GM18861 (cell line): ENCODE measurements around the gene OTUD1.
A peak's percentile ranks its signal among the peaks of the same experiment; 100 is the strongest.

Experiments used
- ATAC-seq: cut with Tn5 transposase; IDR thresholded peaks from one replicate; pipeline ENCODE4 v1.9.1; 2021; ENCODE audit not compliant: unreplicated experiment

Gene OTUD1

DNA sequence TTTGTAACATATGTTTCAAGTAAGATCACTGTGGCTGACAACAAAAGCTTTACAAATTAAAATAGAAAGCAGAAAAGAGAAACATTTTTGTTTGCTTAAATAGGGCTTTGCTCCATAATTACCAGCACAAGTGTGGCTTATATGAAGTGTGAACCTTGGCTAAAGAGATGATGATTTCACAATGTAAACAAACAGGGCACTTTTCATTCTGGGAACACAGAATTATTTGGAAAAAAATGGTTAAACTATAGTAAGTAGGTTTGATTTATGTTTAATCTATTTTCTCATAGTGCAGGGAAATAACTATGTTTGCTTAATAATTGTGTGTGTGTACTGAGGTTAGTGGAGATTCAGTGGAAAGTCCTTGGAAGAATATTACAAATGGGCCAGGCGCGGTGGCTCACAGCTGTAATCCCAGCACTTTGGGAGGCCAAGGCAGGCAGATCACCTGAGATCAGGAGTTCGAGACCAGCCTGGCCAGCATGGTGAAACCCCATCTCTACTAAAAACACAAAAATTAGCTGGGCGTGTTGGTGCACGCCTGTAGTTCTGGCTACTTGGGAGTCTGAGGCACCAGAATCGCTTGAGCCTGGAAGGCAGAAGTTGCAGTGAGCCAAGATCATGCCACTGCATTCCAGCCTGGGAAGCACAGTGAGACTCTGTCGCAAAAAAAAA, 19.1 kb upstream of the OTUD1 start:
- ATAC-seq, result no peak

DNA sequence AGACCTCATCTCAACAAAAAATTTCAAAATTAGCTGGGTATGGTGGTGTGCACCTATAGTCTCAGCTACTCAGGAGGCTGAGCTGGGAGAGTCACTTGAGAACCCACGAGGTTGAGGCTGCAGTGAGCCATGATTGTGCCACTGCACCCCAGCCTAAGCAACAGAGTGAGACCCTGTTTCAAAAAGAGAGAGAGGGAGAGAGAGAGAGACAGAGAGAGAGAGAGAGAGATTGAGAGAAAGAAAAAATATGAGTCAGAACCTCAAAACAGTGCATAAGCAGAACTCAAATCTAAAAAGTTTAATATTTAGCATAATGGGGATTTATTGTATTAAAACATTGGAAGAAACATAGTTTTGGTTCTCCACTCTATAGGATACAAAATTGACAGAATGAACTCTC, 17.5 kb upstream of the OTUD1 start:
- ATAC-seq, result no peak

DNA sequence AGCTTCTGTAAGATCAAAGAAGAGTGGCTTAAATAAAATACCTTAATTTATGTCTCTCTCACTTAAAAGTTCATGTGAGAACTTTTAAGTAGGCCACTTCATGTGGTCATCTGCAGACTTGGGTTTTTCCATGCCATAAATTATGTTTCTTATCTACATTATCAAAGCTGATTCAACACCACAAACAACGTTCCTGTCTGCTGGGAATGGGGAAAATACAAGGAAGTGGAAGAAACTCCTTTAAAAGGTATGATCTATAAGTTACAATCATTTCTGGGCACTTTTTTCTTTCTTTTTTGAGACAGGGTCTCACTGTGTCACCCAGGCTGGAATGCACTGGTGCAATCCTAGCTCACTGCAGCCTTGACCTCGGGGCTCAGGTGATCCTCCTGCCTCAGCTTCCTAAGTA, 16.9 kb upstream of the OTUD1 start:
- ATAC-seq, result no peak

DNA sequence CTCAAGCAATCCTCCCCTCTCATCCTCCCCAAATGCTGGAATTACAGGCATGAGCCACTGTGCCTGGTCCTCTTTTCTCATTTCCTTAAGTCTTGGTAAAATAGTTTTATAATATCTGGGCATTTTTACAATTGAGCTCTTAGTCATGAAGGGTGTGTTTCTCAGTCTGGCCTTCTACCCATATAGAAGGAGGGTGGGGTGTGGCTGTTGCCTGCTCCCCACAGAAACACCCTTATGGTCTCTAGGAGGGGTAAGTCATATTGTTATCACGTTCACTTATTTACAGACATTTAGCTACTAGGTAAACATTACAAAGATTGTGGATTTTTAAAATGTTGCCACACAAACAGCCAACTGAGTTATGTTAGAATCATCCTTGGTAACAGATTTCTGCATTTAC, 6.7 kb upstream of the OTUD1 start:
- no peak for ATAC-seq

DNA sequence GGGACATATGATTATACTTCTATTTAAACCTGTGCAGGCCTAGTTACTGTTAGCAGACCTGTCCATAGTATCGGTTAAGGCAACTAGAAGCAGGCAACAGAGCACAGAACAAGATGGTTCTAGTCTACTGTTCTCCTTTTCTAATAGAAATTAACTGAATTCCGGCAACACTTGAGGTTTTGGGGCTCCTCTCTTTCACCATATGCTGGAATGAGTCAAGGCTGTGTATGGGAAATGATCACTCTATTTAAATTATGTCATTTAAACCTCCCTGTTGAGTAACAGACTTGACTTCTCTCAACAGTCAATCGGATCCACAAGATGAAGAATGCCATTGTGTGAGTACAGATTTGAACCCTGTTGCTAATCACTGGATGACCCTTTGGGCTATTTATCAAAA, 6.2 kb upstream of the OTUD1 start:
- ATAC-seq, result no peak

DNA sequence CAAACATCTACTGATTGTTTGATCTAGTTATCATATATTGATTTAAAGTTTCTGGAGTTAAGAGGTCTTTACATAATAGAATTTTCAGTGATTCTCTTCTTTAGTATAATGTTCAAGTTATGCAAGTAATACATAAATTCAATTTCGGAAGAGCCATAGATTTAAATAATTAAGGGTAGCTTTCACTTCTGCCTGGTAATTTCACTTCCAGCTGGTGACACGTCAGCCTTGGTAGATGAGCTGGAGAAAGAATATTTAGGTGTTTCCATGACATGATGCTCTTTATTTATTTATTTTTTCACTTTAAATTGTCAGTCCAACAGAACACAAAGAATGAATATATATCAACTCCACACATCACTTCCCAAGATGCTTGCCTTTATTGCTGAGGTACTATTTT, 5.2 kb upstream of the OTUD1 start:
- no peak for ATAC-seq

DNA sequence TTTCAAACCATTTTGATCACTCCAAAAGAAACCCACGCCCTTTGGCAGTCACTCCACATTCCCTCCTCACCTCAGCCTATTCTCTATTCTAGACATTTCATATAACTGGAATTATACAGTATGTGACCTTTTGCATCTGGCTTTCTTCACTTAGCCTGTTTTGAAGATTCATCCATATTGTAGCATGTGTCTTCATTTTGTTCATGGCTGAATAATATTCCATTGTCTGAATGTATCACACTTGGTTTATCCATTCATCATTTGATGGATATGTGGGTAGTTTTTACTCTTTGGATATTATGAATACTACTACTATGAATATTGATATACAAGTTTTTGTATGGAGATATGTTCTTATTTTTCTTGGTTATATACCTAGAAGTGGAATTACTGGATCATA, 3.5 kb upstream of the OTUD1 start:
- ATAC-seq, result no peak

DNA sequence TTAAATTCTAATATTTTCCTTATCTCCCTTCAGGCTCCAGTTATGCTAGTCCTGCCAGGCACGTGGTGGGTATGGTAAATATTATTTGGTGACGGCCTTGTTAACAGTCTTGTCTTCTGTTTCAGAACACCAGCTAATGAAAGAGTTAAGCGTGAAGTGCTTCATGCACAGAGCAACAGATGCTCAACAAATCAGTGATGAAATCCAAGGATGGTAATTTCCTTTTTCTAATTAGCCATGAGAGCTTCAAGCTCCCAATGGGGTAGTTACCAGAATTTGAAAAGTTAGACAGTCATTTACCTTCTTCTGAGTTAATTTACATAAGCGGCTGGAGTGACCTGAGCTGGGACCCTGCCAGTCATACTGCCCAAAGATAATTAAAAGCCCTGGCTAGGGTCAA, 1.9 kb upstream of the OTUD1 start:
- no peak for ATAC-seq

DNA sequence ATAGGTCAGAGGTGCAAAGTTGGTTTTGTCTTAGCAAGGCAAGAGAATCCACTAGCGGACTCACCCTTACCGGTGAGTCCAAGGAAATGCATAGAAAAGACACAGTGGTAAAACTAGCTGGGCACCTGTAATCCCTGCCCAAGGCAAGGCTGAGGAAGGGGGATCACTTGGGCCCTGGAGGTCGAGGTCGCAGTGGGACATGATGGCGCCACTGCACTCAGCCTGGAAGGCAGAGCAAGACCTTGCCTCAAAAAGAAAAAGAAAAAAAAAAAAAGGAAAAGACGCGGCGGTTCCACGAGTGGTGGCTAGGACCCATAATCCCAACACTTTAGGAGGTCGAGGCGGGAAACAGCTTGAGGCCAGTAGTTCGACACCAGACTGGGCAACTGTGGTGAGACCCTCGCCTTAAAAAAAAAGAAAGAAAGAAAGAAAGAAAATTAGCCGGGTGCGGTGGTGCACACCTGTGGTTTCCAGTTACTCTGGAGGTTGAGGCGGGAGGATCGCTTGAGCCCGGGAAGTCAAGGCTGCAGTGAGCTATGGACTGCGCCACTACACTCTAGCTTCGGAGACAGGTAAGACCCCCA, 820 bp upstream of the OTUD1 start:
- no peak for ATAC-seq

DNA sequence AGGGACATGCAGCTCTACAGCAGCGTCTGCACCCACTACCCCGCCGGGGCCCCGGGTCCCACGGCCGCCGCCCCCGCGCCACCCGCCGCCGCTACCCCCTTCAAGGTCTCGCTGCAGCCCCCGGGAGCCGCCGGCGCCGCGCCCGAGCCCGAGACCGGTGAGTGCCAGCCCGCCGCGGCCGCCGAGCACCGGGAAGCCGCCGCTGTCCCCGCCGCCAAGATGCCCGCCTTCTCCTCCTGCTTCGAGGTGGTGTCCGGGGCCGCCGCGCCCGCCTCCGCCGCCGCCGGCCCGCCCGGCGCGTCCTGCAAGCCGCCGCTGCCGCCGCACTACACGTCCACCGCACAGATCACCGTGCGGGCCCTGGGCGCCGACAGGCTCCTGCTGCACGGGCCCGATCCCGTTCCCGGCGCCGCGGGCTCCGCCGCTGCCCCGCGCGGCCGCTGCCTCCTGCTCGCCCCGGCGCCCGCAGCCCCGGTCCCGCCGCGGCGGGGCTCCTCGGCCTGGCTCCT, 631 bp downstream of the OTUD1 start:
- ATAC-seq, result no peak

DNA sequence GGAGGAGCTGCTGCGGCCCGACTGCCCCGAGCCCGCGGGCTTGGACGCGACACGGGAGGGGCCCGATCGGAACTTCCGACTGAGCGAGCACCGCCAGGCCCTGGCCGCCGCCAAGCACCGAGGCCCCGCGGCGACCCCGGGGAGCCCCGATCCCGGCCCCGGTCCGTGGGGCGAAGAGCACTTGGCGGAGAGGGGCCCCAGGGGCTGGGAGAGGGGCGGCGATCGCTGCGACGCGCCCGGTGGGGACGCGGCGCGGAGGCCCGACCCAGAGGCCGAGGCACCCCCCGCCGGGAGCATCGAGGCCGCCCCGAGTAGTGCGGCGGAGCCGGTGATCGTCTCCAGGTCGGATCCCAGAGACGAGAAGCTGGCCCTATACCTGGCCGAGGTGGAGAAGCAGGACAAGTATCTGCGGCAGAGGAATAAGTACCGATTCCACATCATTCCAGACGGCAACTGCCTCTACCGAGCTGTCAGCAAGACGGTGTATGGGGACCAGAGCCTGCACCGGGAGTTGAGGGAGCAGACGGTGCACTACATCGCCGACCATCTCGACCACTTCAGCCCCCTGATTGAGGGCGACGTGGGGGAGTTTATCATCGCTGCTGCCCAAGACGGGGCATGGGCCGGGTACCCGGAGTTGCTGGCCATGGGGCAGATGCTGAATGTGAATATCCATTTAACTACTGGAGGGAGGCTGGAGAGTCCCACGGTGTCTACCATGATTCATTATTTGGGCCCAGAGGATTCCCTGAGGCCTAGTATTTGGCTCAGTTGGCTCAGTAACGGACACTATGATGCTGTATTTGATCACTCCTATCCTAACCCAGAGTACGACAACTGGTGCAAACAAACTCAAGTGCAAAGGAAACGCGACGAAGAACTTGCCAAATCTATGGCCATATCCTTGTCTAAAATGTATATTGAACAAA, 1.4 kb downstream of the OTUD1 start:
- ATAC-seq, result no peak

DNA sequence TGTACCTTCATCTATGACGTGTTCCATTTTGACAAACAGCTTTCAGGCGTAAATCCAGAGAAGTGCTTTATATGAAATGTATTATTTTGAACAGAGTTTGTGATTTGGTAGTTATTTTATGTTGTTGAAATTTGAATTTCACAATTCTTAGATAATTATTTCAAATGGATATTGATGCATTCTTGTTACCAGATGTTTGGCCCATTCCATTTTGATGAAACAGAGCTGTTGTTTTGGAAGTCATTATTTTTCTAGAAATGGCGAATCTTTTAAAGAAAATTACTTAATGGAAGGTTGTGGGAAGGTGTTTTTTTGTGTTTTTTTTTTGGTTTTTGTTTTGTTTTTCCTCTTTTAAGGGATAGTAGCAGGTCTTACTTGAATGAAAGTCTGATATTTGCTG, 2.4 kb downstream of the OTUD1 start:
- no peak for ATAC-seq

DNA sequence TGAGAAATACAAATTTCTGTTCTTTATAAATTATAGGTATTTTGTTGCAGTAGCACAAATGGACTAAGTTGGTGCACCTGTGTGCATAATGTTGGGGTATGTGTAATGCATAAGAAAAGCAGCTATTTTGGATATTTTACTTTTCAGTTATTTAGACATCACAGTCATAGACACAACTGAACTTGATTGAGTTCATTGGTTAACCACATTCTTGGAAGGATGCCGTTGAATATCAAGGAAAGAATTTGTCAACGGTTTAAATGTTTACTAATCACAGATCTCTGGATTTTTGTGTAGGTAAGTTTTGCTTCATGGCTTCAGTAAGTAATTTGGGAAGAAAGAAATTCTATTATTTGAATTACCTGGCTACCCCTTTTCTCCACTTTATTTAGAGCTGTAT, 4.1 kb downstream of the OTUD1 start:
- no peak for ATAC-seq

DNA sequence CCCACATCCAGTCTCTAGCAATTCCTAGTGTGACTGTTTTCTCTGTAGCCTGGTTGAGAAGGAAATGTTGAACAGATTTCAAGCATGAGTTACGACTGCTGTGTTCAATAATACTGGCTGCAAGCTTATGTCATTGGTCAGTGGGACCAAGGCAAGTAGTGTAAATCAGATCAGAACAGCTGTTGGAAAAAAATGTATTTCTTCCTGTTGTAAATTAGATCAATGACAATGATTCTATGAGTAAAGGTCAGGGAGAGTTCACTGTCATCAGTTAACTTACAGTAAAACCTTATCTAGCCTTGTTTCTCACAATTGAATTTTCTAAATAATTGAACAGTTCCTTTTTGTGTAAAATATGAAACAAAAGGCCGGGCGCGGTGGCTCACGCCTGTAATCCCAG, 6.7 kb downstream of the OTUD1 start:
- ATAC-seq, result no peak

DNA sequence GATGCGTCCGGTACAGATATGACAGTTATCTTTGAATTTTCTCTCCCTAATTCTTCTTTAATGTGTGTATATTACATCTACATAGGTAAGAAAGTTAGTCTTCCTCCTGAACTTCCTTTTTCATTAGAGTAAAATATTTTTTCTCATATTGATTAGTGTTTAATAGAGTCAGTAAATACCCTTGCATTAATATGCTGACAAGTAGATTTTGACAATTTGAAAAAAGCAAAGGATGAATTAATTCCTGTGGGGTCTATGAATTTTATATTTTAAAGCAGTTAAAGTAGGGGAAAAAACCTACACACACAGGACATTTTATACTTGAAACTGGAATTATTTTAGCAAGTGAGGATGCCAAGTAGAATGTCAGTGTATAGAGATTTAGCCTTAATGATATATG, 9.4 kb downstream of the OTUD1 start:
- ATAC-seq, result no peak

DNA sequence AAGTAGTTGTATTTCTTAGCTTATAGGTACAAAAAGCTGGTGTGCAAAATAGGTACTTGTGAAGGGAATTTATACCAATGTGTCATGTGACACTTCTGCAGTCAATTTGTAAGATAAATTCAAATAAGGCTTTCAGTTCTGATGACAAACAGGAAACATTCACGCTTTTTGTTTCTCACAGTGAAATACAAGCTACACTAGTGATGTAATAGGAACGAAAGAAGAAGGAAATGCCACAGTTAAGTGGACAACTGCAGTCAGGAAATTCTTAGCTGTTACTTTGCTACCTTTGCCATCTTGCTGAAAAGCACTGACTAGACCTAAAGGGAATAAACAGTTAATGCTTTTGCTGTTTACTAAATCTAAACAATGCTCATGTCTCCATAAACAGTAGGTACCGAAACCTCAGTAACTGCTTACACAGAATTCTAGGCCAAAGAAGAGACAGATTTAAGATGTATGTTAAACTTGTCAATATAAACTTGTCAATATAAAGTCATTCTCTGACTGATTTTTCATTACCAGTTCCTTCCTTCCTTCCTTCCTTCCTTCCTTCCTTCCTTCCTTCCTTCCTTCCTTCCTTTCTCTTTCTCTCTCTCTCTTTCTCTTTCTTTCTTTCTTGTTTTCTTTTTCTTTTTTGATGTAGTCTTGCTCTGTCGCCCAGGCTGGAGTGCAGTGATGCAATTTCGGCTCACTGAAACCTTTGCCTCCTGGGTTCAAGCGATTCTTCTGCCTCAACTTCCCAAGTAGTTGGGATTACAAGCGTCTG, 10.1 kb downstream of the OTUD1 start:
- peak; percentile 96 for ATAC-seq

DNA sequence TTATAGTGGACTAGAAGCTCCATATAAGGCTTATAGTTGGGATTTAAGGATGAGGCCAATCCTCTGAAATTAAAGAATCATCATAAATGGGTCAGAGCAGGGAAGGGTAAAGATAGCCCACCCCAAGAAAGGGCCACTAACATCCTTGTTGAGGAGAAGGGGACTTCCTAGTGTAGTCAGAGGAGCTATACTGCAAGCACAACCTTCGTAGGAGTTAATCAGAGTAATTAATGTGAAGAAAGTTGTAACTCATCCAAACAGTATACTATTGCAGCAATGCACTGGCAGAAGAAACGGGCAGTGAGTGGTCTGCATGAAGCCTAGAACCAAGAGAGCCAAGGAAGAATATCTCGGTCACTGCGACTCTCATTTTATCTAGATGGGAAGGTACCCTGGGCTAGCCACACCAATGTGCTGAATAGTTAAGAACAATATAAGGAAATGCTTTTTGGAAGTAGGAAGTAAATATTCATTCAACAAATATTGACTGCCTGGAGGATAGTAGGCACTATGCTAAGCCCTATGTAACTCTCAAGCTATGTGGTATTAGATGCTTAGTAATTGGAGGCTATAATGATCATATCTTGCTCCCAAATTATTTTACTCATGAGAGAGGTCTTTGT, 13.3 kb downstream of the OTUD1 start:
- ATAC-seq, result no peak

DNA sequence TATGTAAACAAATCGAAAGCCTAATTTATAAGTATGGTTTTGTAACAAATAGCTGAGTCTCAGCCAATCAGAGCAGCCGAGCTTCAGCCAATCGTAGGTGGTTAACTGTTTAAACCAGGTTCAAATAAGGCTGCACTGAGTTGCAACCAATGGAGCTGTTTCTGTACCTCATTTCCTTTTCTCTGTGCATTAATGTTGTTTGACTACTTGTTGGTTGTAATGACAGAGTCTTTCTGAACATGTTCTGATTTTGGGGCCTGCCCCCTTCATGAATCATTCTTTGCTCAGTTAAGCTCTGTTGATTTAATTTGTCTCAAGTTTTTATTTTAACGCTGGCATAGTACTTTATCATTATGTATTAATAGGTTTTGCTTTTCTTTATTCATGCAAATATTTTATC, 14.6 kb downstream of the OTUD1 start:
- ATAC-seq, result no peak

DNA sequence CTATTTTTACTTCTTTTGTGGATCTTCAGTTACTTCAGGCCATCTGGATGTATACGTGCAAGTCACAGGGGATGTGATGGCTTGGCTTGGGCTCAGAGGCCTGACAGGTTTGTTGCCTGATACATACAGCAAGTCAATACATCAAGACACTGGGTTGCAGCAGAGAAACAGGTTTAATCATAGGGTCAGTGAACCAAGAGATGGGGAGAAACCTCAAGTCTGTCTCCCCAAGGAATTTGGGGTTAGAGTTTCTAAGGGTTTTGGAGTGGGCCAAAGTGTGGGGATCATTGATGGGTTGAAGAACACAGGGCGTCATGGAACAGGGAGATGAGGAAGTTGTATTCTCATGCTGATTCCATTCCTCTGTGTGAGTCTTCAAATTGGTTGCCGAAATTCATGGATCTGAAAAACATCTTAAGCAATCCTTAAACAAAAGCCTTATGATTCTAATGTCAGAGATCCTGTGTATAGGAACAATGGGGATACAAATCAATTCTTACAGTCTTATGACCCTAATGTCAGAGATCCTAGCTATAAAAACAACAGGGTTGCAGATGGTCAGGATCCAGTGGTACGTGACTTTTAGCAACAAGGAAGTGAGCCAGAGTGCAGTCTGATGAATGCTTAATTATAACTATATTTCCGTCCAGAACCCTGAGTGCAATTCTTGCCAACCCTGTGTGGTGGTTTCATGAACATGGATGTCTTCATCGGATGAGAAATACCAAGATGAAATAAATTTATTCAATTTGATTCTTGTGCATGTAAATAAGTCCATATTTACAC, 18.9 kb downstream of the OTUD1 start:
- ATAC-seq, result no peak
